ENCODE data around the gene FCHO1.

DNA sequence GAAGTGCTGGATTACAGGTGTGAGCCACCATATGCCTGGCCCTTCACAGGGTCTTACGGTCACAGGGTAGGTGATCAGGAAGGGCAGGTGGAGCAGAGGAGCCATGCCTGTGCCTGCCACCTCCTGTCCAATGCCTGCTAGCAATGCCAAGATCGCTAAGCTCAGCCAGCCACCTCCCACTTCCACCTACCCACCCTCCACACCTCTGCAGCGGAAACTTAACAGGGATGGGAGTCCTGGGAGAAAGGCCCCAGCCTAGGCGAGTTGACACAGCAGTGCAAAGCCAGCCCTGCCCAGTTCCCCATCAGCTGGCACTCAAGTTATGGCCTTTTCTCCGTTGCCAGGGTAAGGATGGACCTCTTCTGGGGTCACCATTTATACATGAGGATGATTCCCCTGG, 15.9 kb upstream of the FCHO1 start:
- TF ChIP-seq, protein P1, sequence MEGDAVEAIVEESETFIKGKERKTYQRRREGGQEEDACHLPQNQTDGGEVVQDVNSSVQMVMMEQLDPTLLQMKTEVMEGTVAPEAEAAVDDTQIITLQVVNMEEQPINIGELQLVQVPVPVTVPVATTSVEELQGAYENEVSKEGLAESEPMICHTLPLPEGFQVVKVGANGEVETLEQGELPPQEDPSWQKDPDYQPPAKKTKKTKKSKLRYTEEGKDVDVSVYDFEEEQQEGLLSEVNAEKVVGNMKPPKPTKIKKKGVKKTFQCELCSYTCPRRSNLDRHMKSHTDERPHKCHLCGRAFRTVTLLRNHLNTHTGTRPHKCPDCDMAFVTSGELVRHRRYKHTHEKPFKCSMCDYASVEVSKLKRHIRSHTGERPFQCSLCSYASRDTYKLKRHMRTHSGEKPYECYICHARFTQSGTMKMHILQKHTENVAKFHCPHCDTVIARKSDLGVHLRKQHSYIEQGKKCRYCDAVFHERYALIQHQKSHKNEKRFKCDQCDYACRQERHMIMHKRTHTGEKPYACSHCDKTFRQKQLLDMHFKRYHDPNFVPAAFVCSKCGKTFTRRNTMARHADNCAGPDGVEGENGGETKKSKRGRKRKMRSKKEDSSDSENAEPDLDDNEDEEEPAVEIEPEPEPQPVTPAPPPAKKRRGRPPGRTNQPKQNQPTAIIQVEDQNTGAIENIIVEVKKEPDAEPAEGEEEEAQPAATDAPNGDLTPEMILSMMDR (IDR thresholded peaks at IDR 0.05) = no peak
- no peak for TF ChIP-seq POLR2A (IDR thresholded peaks at IDR 0.05)
